Endothelial cell of umbilical vein (primary cell): ENCODE results near the gene OAS3. TPM values are rescaled to one million over a fixed set of nuclear protein-coding genes. Genes with fewer than 3 reads are reported as not detected.

Source experiments
- BruUV-seq: library from RNA; stranded (reverse); fragments of 400-500 nt; replicated peaks from 2 replicates; lab custom pipeline; 2021; lab: Mats Ljungman, UMichigan
- CTCF ChIA-PET: fragments of 300-600, 350-600 bp; sonication (Branson Sonifier 250); formaldehyde crosslinking; loops from one replicate; lab custom pipeline; 2021; ENCODE audit warnings: antibody characterized with exemption, inconsistent platforms; lab: Charles Lee
- POLR2A ChIA-PET: fragments of 300-600, 350-600 bp; sonication (Branson Sonifier 250); formaldehyde crosslinking; loops from one replicate; lab custom pipeline; 2021; ENCODE audit warnings: antibody characterized with exemption, inconsistent platforms; lab: Charles Lee
- DNase-seq: peaks from one replicate; pipeline ENCODE4 v3.0.0-alpha.2; 2011; ENCODE audit warnings: low read depth, low spot score
- FAIRE-seq: peaks from 2 replicates; lab custom pipeline; 2011; peaks lifted over from hg19 to GRCh38; lab: Jason Lieb, UNC
- H2AFZ ChIP-seq: 2 replicates; pipeline ENCODE4 v1.6.0; 2012; ENCODE audit warnings: low read depth, low read length, control low read depth, inconsistent platforms
- H3K27ac ChIP-seq: 2 replicates; pipeline ENCODE4 v1.5.1; 2011; ENCODE audit warnings: low read depth, mild to moderate bottlenecking, control low read depth, low read length, moderate library complexity; ENCODE audit not compliant: insufficient read depth
- H3K27me3 ChIP-seq, 2 experiments: 2 replicates each; pipeline versions ENCODE4 v1.6.0 to v1.6.1; 2011; ENCODE audit warnings: low read length in 2 of 2, mixed read lengths in 1 of 2; ENCODE audit not compliant: control insufficient read depth in 2 of 2, insufficient read depth in 2 of 2
- H3K36me3 ChIP-seq, 2 experiments: 2 replicates in 1 of 2; 3 replicates in 1 of 2; pipeline ENCODE4 v1.5.1; 2011; ENCODE audit warnings: low read length in 2 of 2, mild to moderate bottlenecking in 1 of 2, moderate library complexity in 1 of 2; ENCODE audit not compliant: control insufficient read depth in 2 of 2, insufficient read depth in 2 of 2; ENCODE audit errors: extremely low read depth in 1 of 2
- H3K4me1 ChIP-seq: 3 replicates; pipeline ENCODE4 v1.5.1; 2011; ENCODE audit warnings: mild to moderate bottlenecking, low read length; ENCODE audit not compliant: control insufficient read depth, insufficient read depth; ENCODE audit errors: extremely low read depth
- H3K4me2 ChIP-seq: 2 replicates; pipeline ENCODE4 v1.6.1; 2011; ENCODE audit warnings: low read length, control low read depth, mixed read lengths; ENCODE audit not compliant: insufficient read depth
- H3K4me3 ChIP-seq, 3 experiments: fragments of 200-600 bp in 1 of 3; sonication (generic), shearing (Covaris generic) in 1 of 3; replicated peaks in 1 of 3; 2 replicates each; pipeline ENCODE4 v1.5.1; 2011 to 2016; ENCODE audit warnings: control low read depth in 3 of 3, low read length in 3 of 3, mild to moderate bottlenecking in 2 of 3, inconsistent platforms in 1 of 3, low read depth in 1 of 3, moderate library complexity in 1 of 3; ENCODE audit not compliant: insufficient read depth in 1 of 3
- H3K79me2 ChIP-seq: 2 replicates; pipeline ENCODE4 v1.6.0; 2012; ENCODE audit warnings: low read length, inconsistent platforms; ENCODE audit not compliant: control insufficient read depth, insufficient read depth
- H3K9ac ChIP-seq: replicated peaks from 2 replicates; pipeline ENCODE3; 2011; ENCODE audit warnings: low read length, control low read depth; ENCODE audit not compliant: insufficient read depth; ENCODE audit errors: extremely low read depth
- H3K9me1 ChIP-seq: replicated peaks from 3 replicates; pipeline ENCODE4 v1.6.0; 2011; ENCODE audit warnings: mild to moderate bottlenecking, low read length; ENCODE audit not compliant: control insufficient read depth, insufficient read depth; ENCODE audit errors: extremely low read depth
- H3K9me3 ChIP-seq: replicated peaks from 2 replicates; pipeline ENCODE4 v1.5.1; 2012; ENCODE audit warnings: low read length, inconsistent platforms; ENCODE audit not compliant: control insufficient read depth, insufficient read depth
- H4K20me1 ChIP-seq: replicated peaks from 2 replicates; pipeline ENCODE3; 2011; ENCODE audit warnings: mild to moderate bottlenecking, low read length; ENCODE audit not compliant: control insufficient read depth, insufficient read depth; ENCODE audit errors: extremely low read depth
- EZH2 ChIP-seq: IDR thresholded peaks from 2 replicates; pipeline ENCODE4 v1.6.1; 2012; ENCODE audit warnings: borderline replicate concordance, low read depth, mild to moderate bottlenecking, moderate library complexity, low read length, inconsistent platforms; ENCODE audit not compliant: severe bottlenecking
- FOS ChIP-seq: IDR thresholded peaks from 2 replicates; pipeline ENCODE4 v1.6.1; 2011; ENCODE audit warnings: mild to moderate bottlenecking, low read length, moderate library complexity, borderline replicate concordance; ENCODE audit not compliant: insufficient read depth
- GATA2 ChIP-seq: IDR thresholded peaks from 2 replicates; pipeline ENCODE4 v1.7.0; 2011; ENCODE audit warnings: low read depth, mild to moderate bottlenecking, moderate library complexity, mixed read lengths, low read length; ENCODE audit not compliant: insufficient read length, insufficient read depth
- JUN ChIP-seq: IDR thresholded peaks from 2 replicates; pipeline ENCODE4 v1.6.1; 2011; ENCODE audit warnings: borderline replicate concordance, low read depth; ENCODE audit not compliant: insufficient read length, insufficient read depth
- MAX ChIP-seq: IDR thresholded peaks from 2 replicates; pipeline ENCODE4 v1.6.1; 2011; ENCODE audit not compliant: insufficient read depth, insufficient read length
- MYC ChIP-seq: IDR thresholded peaks from one replicate; pipeline ENCODE4 v1.6.1; 2011; ENCODE audit warnings: mild to moderate bottlenecking, low read depth, low read length
- POLR2A ChIP-seq: IDR thresholded peaks from 2 replicates; pipeline ENCODE4 v1.6.1; 2012; ENCODE audit warnings: low read depth, mild to moderate bottlenecking, control low read depth, low read length
- POLR2AphosphoS5 ChIP-seq: IDR thresholded peaks from 2 replicates; pipeline ENCODE4 v1.6.1; 2012; ENCODE audit warnings: low read depth, mild to moderate bottlenecking, control low read depth, low read length, moderate library complexity; ENCODE audit not compliant: insufficient read depth
- dilution Hi-C: fragments of 300-500 bp; cut with MboI; formaldehyde crosslinking; loops from one replicate; pipeline ENCODE4 v1.15.0; 2019; ENCODE audit warnings: low sequenced_read_pairs; ENCODE audit not compliant: extremely low pct_ligation_motif_present
- intact Hi-C: fragments of 100-400 bp; cut with micrococcal nuclease; formaldehyde crosslinking; loops from one replicate; pipeline ENCODE4 v1.10.0; 2022
- polyA plus RNA-seq, 4 experiments: library from polyadenylated mRNA; depleted of rRNA in 3 of 4; stranded (reverse) in 3 of 4; unstranded in 1 of 4; fragments of >200 nt; gene quantifications; 2 replicates each; pipeline versions ENCODE4 v1.2.1 to v1.2.3, GENCODE V29; 2011 to 2012; ENCODE audit warnings: missing spikeins in 1 of 4
- total RNA-seq: library from RNA; stranded (reverse); gene quantifications from 2 replicates; pipeline ENCODE4 v1.2.3, GENCODE V29; 2021
- TF ChIP-seq, protein P1 (sequence below), 2 donors: IDR thresholded peaks; 1 replicate in 1 of 2; 2 replicates in 1 of 2; pipeline ENCODE4 v1.5.1; 2011; ENCODE audit warnings: low read length in 2 of 2, mild to moderate bottlenecking in 2 of 2, moderate library complexity in 2 of 2, control low read depth in 1 of 2, inconsistent platforms in 1 of 2, low read depth in 1 of 2; ENCODE audit not compliant: insufficient read depth in 1 of 2; ENCODE audit errors: extremely low read depth in 1 of 2

Gene OAS3
- total and polyA plus RNA-seq, 2 donors (not counting 3 experiments of a cell fraction or from before 2014, with no cell fraction given), result 13.1 to 19.8 TPM

DNA sequence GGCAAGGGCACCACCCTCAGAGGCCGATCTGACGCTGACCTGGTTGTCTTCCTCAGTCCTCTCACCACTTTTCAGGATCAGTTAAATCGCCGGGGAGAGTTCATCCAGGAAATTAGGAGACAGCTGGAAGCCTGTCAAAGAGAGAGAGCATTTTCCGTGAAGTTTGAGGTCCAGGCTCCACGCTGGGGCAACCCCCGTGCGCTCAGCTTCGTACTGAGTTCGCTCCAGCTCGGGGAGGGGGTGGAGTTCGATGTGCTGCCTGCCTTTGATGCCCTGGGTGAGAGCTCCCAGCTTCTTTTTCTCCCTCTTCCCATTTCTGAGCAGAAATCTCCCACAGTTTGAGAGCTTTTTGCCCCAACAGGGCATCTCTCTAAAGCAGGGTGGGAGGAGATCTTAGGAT lies 29.7 kb upstream of the OAS3 start:
- ChIA-PET POLR2A (no interaction called here), CTCF (interaction anchor here (1.2 to 1.5 kb wide), 2 partner anchors 9 to 84 kb away, joined by 3 to 14 read pairs; no protein-coding TSS in a partner anchor)
- H3K4me3 ChIP-seq, result no peak overlapping the region
- FAIRE-seq (no peak), DNase-seq (no peak)
- no peaks in the 10 kb centered on the region for H3K9me1 ChIP-seq
- H4K20me1 ChIP-seq, result no peaks in the 10 kb centered on the region
- dilution Hi-C loops, result no loop called here
- H3K27me3 ChIP-seq, result no peaks in the 10 kb centered on the region
- H3K4me1 ChIP-seq, result peaks cover 33% of the 10 kb centered on the region
- H3K36me3 ChIP-seq, result no peaks in the 10 kb centered on the region
- H3K79me2 ChIP-seq, result no peaks in the 10 kb centered on the region
- H3K27ac ChIP-seq, result no peak overlapping the region
- TF ChIP-seq POLR2AphosphoS5 (no peak), MYC (no peak), EZH2 (no peak), POLR2A (no peak), FOS (no peak), JUN (no peak)
- no peaks in the 10 kb centered on the region for H3K9me3 ChIP-seq
- intact Hi-C loops, result no loop called here
- H3K9ac ChIP-seq, result no peak overlapping the region
- no peak overlapping the region for H3K4me2 ChIP-seq
- no TSS peak for BruUV-seq
- H2AFZ ChIP-seq, result no peak overlapping the region

- Histone ChIP-seq H3K4me1 (peaks cover 26% of the 10 kb centered on the region), H3K27me3 (no peaks in the 10 kb centered on the region), H3K79me2 (no peaks in the 10 kb centered on the region), H3K9me3 (no peaks in the 10 kb centered on the region), H2AFZ (no peak overlapping the region), H4K20me1 (no peaks in the 10 kb centered on the region), H3K4me3 (no peak overlapping the region), H3K36me3 (no peaks in the 10 kb centered on the region), H3K9ac (no peak overlapping the region), H3K27ac (no peak overlapping the region), H3K4me2 (no peak overlapping the region), H3K9me1 (no peaks in the 10 kb centered on the region)
- DNase-seq (no peak), FAIRE-seq (no peak)
- ChIA-PET POLR2A (no interaction called here), CTCF (no interaction called here)
- TF ChIP-seq GATA2 (no peak), POLR2AphosphoS5 (no peak), MYC (no peak), EZH2 (no peak), FOS (no peak), MAX (no peak), JUN (no peak), POLR2A (no peak)
- TF ChIP-seq, protein P1, sequence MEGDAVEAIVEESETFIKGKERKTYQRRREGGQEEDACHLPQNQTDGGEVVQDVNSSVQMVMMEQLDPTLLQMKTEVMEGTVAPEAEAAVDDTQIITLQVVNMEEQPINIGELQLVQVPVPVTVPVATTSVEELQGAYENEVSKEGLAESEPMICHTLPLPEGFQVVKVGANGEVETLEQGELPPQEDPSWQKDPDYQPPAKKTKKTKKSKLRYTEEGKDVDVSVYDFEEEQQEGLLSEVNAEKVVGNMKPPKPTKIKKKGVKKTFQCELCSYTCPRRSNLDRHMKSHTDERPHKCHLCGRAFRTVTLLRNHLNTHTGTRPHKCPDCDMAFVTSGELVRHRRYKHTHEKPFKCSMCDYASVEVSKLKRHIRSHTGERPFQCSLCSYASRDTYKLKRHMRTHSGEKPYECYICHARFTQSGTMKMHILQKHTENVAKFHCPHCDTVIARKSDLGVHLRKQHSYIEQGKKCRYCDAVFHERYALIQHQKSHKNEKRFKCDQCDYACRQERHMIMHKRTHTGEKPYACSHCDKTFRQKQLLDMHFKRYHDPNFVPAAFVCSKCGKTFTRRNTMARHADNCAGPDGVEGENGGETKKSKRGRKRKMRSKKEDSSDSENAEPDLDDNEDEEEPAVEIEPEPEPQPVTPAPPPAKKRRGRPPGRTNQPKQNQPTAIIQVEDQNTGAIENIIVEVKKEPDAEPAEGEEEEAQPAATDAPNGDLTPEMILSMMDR (IDR thresholded peaks at IDR 0.05; ENCODE audit: extremely low read depth in 1 of 2, insufficient read depth in 1 of 2, low read depth in 1 of 2, low read length in 2 of 2), result no peak
- no TSS peak for BruUV-seq
- dilution Hi-C loops, result no loop called here
- intact Hi-C loops, result no loop called here
Observed at GRCh38 chr12:112909693-112910092, 28.6 kb upstream of the OAS3 start.
